ENCODE data around the gene ATP2B2. TPM values are rescaled to one million over a fixed set of nuclear protein-coding genes. Genes with fewer than 3 reads are reported as not detected.
A peak's percentile ranks its signal among the peaks of the same experiment; 100 is the strongest.

ATP2B2 gene
- total RNA-seq, 4 donors from 2014 or later, result 0.86 to 2.2 (median 1.0) TPM; not detected in 1

DNA sequence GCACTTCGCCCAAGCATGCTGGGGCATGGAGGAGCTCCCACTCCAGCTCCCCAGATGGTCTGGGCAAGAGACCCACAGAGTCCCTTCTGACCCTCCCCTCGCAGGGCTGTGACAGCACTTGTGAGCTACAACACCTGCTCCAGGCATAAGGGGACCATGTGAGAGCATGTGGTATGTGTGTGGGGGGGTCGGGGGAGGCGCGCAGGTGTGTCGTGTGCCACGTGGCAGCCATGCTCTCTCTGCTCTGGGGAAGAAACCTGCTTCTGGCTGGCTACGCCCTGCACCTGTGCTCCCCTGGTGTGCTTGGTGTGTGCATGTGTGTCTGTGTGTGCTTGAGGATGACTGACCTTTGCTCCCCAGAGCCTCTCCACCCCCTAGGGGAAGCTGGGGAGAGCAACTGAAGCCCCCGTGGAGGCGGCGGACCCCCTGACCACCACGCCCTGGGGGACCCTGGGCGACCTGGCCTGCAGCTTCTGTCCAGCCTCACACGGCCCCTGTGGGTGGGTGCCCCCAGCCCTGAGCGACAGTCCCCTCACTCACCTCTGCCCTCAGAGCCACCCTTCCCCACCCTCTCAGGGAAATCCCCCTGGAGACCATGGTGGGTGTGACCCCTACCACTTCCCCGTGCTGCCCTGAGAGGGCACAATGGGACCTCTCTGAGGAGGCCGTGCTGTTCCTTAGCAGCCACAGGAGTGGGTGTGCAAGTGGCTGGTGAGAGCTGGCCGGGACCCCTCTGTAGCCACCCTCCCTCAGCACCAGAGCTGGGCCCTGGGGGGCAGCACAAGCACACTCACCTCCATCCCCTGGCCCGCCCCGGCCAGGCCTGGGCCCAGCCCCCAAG, 167.8 kb downstream of the ATP2B2 start:
- Histone ChIP-seq H3K27ac (no peak overlapping the region), H3K36me3 (no peaks in the 10 kb centered on the region), H3K4me3 (no peak overlapping the region), H3K9me3 (no peaks in the 10 kb centered on the region), H3K27me3 (no peaks in the 10 kb centered on the region), H3K4me1 (no peaks in the 10 kb centered on the region)
- WGBS, result 91% methylated on average over 4 of the region's 20 CpGs
- no peak for DNase-seq (ENCODE audit: low spot score in 2 of 2)
- TF ChIP-seq POLR2AphosphoS5 (IDR thresholded peaks at IDR 0.05), result no peak
- no peak for TF ChIP-seq POLR2A (IDR thresholded peaks at IDR 0.05)
- no peak for TF ChIP-seq EP300 (IDR thresholded peaks at IDR 0.05)
- TF ChIP-seq, protein P1, sequence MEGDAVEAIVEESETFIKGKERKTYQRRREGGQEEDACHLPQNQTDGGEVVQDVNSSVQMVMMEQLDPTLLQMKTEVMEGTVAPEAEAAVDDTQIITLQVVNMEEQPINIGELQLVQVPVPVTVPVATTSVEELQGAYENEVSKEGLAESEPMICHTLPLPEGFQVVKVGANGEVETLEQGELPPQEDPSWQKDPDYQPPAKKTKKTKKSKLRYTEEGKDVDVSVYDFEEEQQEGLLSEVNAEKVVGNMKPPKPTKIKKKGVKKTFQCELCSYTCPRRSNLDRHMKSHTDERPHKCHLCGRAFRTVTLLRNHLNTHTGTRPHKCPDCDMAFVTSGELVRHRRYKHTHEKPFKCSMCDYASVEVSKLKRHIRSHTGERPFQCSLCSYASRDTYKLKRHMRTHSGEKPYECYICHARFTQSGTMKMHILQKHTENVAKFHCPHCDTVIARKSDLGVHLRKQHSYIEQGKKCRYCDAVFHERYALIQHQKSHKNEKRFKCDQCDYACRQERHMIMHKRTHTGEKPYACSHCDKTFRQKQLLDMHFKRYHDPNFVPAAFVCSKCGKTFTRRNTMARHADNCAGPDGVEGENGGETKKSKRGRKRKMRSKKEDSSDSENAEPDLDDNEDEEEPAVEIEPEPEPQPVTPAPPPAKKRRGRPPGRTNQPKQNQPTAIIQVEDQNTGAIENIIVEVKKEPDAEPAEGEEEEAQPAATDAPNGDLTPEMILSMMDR (IDR thresholded peaks at IDR 0.05), result no peak

DNA sequence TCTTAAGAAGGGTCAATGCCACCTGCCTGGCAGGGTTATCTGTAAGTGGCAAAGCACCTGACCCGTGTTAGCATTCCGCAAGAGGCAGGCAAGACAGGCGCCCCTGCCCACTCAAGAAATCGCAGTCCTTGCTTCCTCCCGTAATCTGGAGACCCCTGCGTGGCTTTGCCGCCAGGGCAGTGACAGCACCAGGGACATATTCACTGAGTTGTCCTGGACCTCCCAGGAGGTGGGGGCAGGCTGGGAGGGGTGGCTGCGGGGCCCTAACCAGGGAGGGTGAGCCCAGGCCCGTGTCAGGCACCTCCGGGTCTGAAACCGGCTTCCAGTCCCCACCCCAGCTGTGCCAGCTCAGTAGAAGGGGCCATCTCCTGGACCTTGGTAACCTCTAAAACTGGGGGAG, 168.6 kb downstream of the ATP2B2 start:
- WGBS, result 92% methylated on average over 7 of the region's 11 CpGs
- H3K9me3 ChIP-seq, result no peaks in the 10 kb centered on the region
- H3K36me3 ChIP-seq, result no peaks in the 10 kb centered on the region
- H3K4me1 ChIP-seq, result no peaks in the 10 kb centered on the region
- TF ChIP-seq POLR2AphosphoS5 (IDR thresholded peaks at IDR 0.05), result no peak
- TF ChIP-seq, protein P1 (IDR thresholded peaks at IDR 0.05), result no peak
- no peak for TF ChIP-seq EP300 (IDR thresholded peaks at IDR 0.05)
- no peak for TF ChIP-seq POLR2A (IDR thresholded peaks at IDR 0.05)
- DNase-seq (ENCODE audit: low spot score in 2 of 2), result no peak
- no peak overlapping the region for H3K4me3 ChIP-seq
- peaks cover 4% of the 10 kb centered on the region for H3K27me3 ChIP-seq
- H3K27ac ChIP-seq, result no peak overlapping the region

DNA sequence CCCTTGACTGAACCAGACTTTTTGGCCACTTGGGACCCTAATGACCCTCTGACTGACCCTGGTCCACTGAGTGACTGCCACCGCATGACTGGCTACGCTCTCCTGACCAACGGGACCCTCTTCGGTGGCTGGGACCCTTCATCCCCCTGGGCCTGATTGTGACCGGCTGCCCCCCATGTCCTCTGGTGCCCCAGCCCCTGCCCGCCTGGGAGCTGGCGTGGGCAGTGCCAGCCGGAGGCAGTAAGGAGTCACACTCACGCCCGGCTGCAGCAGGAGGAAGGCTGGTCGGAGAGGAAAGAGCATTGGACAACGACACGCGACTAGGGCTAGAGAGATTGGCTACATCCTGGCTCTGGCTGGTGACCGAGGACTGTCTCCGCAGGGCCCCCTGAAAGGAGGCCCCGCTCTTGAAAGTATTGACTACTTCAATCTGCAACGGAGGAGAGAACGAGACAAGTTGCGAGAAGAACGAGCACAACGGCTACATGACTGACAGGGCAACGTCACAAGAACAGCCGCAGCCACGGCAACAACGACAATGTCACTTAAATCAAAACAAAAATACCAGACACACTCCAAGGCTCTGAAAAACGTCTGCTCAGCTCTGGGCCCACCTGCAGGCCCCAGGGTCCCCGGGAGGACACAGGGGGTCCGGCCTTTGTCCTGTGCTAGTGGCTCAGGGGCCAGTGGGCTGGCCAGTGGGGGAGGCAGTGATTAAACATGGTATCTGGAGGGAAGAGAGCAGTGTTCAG, 169.3 kb downstream of the ATP2B2 start:
- Histone ChIP-seq H3K4me1 (no peaks in the 10 kb centered on the region), H3K9me3 (no peaks in the 10 kb centered on the region), H3K4me3 (no peak overlapping the region), H3K36me3 (no peaks in the 10 kb centered on the region), H3K27ac (no peak overlapping the region), H3K27me3 (peaks cover 6% of the 10 kb centered on the region)
- DNase-seq (ENCODE audit: low spot score in 2 of 2), result peak in 1 of 2 donors; percentile 56
- 81% methylated on average over 21 of the region's 29 CpGs for WGBS
- TF ChIP-seq POLR2A (IDR thresholded peaks at IDR 0.05) (no peak), POLR2AphosphoS5 (IDR thresholded peaks at IDR 0.05) (no peak), EP300 (IDR thresholded peaks at IDR 0.05) (no peak)
- TF ChIP-seq, protein P1 (IDR thresholded peaks at IDR 0.05), result no peak

DNA sequence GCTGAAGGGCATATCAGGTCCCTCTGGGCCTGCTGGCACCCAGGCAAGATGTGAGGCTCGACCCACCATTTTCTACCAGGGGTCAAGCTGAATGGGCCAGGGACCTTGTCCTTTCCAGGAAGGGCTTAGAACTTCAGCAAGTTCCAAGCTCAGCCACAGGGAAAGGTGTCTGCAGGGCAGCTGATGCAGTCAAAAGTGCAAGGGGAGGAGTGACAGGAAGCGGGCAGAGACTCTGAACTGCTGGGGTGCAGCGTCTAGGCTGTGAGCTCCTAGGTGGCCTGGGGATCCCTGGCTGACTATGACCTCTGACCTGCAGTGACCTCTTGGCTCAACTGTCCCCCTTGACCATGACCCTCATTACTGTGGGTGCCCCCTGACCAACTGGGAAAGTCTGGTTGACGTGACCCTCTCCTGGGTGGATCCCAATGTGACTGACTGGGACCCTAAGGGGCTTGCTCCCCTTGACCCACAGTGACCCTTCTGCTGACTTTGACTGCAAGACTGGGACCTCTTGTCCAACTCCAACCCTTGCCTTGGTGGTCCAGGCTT, 170.1 kb downstream of the ATP2B2 start:
- Histone ChIP-seq H3K4me3 (no peak overlapping the region), H3K4me1 (no peaks in the 10 kb centered on the region), H3K9me3 (no peaks in the 10 kb centered on the region), H3K27me3 (peaks cover 10% of the 10 kb centered on the region), H3K36me3 (no peaks in the 10 kb centered on the region), H3K27ac (no peak overlapping the region)
- DNase-seq (ENCODE audit: low spot score in 2 of 2), result no peak
- 76% methylated on average over 1 of the region's 4 CpGs for WGBS
- TF ChIP-seq POLR2AphosphoS5 (IDR thresholded peaks at IDR 0.05) (no peak), EP300 (IDR thresholded peaks at IDR 0.05) (no peak), POLR2A (IDR thresholded peaks at IDR 0.05) (no peak)
- TF ChIP-seq, protein P1 (IDR thresholded peaks at IDR 0.05), result no peak

DNA sequence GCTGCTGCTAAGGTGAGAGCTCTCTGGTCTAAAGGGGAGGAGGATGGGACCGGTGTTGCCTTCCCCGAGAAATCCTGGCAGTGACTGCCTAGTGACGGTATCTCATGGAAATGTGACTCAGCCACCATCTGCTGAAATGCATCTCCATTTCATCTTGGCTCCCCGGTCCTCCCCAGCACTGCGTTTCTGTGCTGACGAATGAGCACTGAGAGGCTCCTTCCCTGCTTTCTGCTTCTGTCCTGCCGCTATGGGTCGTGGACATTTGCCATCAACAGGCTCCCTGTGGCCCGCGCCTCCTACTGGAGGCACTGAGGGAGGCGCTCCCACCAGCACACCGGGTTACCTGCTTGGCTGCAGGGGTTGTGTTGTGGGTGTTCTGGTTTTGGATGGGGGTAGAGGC, 170.9 kb downstream of the ATP2B2 start:
- no peak overlapping the region for H3K27ac ChIP-seq
- 59% methylated on average over 10 of the region's 12 CpGs for WGBS
- H3K4me1 ChIP-seq, result no peaks in the 10 kb centered on the region
- DNase-seq (ENCODE audit: low spot score in 2 of 2), result no peak
- TF ChIP-seq, protein P1 (IDR thresholded peaks at IDR 0.05), result no peak
- TF ChIP-seq POLR2A (IDR thresholded peaks at IDR 0.05), result no peak
- no peak for TF ChIP-seq POLR2AphosphoS5 (IDR thresholded peaks at IDR 0.05)
- no peak for TF ChIP-seq EP300 (IDR thresholded peaks at IDR 0.05)
- H3K36me3 ChIP-seq, result no peaks in the 10 kb centered on the region
- peaks cover 18% of the 10 kb centered on the region for H3K27me3 ChIP-seq
- no peaks in the 10 kb centered on the region for H3K9me3 ChIP-seq
- H3K4me3 ChIP-seq, result no peak overlapping the region
